NCI-H146 treated with DMSO at 0.1 percent for 48 hours (cell line): ENCODE measurements around the gene MTCH1.

Source experiments
- DNase-seq: peaks from one replicate; lab custom pipeline; 2025; ENCODE audit not compliant: unreplicated experiment; lab: John Stamatoyannopoulos, UW

MTCH1 gene, protein sequence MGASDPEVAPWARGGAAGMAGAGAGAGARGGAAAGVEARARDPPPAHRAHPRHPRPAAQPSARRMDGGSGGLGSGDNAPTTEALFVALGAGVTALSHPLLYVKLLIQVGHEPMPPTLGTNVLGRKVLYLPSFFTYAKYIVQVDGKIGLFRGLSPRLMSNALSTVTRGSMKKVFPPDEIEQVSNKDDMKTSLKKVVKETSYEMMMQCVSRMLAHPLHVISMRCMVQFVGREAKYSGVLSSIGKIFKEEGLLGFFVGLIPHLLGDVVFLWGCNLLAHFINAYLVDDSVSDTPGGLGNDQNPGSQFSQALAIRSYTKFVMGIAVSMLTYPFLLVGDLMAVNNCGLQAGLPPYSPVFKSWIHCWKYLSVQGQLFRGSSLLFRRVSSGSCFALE

DNA sequence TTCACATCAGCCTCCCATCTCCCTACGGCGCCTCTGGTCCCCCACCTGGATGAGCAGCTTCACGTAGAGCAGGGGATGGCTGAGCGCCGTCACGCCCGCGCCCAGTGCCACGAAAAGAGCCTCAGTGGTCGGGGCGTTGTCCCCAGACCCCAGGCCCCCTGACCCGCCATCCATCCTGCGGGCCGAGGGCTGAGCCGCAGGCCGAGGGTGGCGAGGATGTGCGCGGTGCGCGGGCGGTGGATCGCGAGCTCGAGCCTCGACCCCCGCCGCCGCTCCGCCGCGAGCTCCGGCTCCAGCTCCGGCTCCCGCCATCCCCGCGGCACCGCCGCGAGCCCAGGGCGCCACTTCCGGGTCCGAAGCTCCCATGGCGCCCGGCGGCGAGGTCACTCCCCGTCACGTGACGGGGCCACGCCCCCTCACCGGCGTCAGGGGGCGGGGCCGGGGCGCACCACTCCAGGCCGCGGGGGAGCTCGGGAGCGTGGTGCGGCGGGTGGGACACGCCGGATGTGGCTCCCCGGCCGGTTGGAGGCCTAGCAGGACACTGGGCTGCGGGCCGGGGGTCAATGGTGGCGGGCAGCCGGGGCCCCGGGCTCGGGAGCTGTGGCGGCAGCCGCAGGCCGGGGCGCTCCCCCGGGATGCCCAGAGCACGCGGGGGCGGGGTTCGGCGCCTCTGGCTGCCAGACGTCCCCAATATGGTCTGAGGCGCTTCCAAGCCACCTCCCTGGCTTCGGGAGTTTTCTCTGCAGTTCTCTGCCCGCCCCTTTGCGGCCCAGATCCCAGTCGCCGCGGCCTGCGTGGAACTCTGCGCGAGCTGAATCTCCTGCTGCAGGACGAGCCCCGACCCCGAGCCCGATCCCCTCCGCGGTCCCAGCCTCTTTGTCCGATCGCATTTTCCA lies at the start of gene MTCH1:
Gene MTCH1, minus strand, starts transcription at position 389 of the 896 bp plus-strand sequence. Its CDS starts 23 bp downstream, at position 366.
- peak; percentile 67 for DNase-seq

DNA sequence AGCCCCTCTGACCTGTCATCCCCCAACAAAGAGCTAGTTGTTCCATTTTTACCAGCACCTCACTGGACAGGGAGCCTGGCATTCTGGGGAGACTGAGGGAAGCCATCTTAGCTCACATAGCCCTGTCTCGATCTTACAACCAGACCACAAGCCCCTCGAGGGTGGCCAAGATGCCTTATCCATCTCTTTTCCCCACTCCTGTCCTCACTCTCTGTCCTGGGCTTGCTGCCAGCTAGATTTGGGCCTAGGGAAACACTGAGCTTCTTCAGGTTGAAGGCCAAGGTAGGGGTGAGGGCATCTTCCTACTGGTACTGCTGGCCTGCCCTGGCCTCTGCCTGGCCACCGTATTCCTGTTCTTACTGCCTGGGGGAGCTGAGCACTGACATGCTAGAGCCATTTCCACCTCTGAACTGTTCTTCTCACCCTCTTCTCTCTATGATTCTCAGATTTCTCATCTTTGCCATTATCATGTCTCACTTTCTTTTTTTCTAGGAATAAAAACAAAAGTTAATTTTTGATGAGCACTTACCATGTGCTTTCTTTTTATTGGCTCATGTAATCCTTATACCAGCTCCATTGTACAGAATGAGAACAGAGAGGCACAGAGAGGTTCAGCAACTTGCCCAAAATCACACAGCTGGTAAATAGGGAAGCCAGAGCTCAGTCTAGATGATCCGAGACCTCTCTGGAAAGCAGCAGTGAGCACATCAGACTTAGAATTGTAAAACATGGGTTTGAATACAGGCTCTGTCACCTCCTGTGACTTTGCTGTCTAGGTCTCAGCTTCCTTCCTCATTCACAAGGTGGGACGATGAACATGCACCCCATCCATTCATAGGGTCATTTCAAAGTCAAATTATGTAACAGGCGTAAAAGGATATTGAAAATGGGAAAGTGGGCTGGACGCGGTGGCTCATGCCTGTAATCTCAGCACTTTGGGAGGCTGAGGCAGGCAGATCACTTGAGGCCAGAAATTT lies 48.1 kb upstream of the MTCH1 start:
- DNase-seq: no peak

- DNase-seq: no peak
Observed at GRCh38 chr6:37033255-37033654, 47.3 kb upstream of the MTCH1 start.

- no peak for DNase-seq
Observed at GRCh38 chr6:37032239-37032638, 46.2 kb upstream of the MTCH1 start.

GRCh38 chr6:37030599-37030998 lies 44.6 kb upstream of the MTCH1 start:
- no peak for DNase-seq

GRCh38 chr6:37029249-37029971 lies 43.4 kb upstream of the MTCH1 start:
- peak; percentile 28 for DNase-seq

- DNase-seq: no peak
Observed at GRCh38 chr6:37027811-37028469, 41.9 kb upstream of the MTCH1 start.

- DNase-seq: no peak
Observed at GRCh38 chr6:37027036-37027720, 41.2 kb upstream of the MTCH1 start.

DNA sequence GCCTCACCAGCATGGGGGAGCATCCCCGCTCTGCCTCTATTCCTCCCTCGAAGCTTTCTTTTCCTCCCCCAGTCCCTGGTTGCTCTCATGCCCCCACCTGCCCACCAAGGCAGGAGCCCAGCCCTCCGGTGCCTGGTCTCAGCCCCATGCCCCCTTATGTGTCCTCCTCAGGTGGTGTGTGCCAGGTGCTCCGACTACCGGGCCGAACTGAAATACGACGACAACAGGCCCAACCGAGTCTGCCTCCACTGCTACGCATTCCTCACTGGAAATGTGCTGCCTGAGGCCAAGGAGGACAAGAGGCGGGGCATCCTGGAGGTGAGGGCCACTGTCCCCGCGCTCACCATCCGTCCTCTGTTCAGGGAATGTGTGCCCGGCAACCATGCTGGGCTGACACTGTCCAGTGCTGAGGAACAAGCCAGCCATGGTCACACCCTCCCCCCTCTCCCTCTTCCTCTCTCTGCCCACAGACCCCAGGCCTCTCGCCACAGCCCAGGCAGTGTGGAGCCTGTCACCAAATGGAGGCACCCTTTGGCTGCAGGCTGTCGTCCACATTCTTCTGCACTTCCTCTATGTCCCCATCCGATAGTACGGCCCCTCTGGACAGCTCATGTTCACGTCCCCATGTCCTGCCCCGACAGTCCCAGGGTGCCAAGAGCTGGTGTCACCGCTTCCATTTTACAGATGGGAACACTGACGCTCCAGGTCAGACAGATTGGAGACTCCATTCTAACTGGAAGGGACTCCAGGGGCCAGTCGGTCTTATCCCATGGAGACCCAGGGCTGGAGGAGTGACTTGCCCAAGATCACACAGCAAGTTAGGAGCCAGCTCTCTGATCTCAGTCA lies 39.8 kb upstream of the MTCH1 start:
- DNase-seq: no peak

- no peak for DNase-seq
Observed at GRCh38 chr6:37024656-37025337, 38.8 kb upstream of the MTCH1 start.

DNA sequence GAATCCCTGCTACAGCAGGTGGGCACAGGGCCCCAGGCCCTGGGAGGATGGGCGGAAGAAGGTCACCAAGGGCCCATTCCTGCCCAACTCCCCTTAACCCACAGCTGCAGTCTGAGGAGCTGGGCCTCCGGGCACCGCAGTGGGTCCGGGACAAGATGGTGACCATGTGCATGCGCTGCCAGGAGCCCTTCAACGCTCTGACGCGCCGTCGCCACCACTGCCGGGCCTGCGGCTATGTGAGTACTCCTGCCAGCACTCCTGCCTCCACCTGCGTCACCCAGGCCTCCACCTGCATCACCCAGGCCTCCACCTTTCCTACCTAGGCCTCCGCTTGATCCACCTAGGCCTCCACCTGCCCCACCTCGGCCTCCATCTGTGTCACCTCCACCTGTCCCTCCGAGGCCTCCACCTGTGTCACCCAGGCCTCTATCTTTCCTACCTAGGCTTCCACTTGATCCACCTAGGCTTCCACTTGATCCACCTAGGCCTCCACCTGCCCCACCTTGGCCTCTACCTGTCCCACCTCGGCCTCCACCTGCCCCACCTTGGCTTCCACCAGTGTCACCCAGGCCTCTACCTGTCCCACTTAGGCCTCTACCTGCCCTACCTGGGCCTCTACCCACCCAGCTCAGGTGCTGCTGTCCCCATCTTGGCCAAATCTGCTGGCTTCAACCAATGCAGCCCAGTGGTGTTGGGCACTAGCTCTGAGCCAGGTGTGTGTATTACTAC lies 36.3 kb upstream of the MTCH1 start:
- no peak for DNase-seq

GRCh38 chr6:37021356-37022129 lies 35.5 kb upstream of the MTCH1 start:
- DNase-seq: no peak

- DNase-seq: no peak
Observed at GRCh38 chr6:37020812-37021211, 34.8 kb upstream of the MTCH1 start.

DNA sequence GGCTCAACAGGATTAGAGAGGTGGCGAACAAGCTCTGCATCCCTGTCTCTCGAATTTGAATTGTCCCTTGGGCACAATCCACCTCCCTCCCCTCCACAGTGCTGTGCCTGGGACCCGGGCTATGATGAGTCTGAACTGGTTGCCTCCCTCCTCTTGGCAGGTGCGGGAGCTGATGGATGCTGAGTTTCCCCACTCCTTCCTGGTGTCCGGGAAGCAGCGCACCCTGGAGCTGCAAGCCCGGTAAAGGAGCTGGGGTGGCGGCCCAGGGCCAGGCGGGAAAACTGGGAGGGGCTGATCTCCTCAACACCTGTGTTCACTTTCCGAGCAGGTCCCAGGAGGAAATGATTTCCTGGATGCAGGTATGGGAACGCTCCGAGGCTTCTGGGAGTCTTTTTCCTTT lies 34.4 kb upstream of the MTCH1 start:
- DNase-seq: no peak

DNA sequence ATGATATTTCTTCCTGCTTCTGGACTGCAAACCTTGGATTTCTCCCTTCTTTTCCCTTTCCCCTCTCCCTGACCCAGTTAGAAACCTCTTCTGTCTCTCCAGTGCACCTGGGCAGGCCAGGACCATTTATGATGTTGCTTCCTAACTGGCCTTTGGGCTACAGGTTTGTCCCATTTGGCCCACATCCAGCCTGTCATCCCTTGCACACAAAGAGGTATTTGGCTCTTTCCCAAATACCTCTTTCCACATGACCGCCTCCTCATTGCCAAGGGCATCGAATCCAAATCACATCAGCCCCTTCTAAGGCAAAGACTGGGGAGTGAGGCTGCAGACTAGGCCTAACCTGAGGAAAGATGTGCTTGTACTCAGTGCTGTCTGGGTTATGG lies 33.1 kb upstream of the MTCH1 start:
- peak; percentile 35 for DNase-seq
